ENCODE data around the gene LILRB1. TPM values are rescaled to one million over a fixed set of nuclear protein-coding genes. Genes with fewer than 3 reads are reported as not detected.

The LILRB1 gene
- polyA plus RNA-seq, 1 of the 3 experiments (the other 2 are of a cell fraction) = not detected

DNA sequence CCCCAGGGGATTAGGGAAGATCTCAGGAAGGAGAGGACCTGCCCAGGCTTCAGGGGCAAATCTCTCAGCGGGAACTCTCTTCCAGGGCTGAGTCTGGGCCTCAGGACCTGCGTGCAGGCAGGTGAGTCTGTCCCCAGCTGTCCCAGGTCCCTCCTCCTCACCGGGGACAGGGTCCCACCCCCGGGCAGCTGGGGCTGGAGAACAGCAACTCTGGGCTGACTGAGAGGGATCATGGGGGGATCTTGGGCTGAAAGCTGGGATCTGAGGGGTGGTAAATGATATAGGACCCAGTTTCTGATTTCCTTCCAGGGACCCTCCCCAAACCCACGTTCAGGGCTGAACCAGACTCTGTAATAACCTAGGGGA is 22.5 kb upstream of the LILRB1 start:
- H3K4me3 ChIP-seq (ENCODE audit: low read depth in 2 of 2, low read length in 1 of 2) = no peak overlapping the region
- no peak for DNase-seq
- H3K4me1 ChIP-seq (ENCODE audit: control insufficient read depth in 1 of 2, insufficient read depth in 2 of 2, low read depth in 1 of 2, low read length in 1 of 2) = no peaks in the 10 kb centered on the region
- no peak for TF ChIP-seq MXI1 (IDR thresholded peaks at IDR 0.05; ENCODE audit: low read depth, low read length)
- no peak for TF ChIP-seq JUND (IDR thresholded peaks at IDR 0.05)
- TF ChIP-seq CHD2 (IDR thresholded peaks at IDR 0.05; ENCODE audit: low read length, partially characterized antibody) = no peak
- no peak for TF ChIP-seq FOSL2 (IDR thresholded peaks at IDR 0.05; ENCODE audit: borderline replicate concordance, low read depth)
- no peak for TF ChIP-seq TEAD4 (IDR thresholded peaks at IDR 0.05; ENCODE audit: borderline replicate concordance, insufficient read depth)
- TF ChIP-seq, protein P1, sequence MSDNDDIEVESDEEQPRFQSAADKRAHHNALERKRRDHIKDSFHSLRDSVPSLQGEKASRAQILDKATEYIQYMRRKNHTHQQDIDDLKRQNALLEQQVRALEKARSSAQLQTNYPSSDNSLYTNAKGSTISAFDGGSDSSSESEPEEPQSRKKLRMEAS (IDR thresholded peaks at IDR 0.05; ENCODE audit: low read depth) = no peak
- no peak for TF ChIP-seq IRF3 (IDR thresholded peaks at IDR 0.05; ENCODE audit: low read depth, low read length)
- TF ChIP-seq, protein P2, sequence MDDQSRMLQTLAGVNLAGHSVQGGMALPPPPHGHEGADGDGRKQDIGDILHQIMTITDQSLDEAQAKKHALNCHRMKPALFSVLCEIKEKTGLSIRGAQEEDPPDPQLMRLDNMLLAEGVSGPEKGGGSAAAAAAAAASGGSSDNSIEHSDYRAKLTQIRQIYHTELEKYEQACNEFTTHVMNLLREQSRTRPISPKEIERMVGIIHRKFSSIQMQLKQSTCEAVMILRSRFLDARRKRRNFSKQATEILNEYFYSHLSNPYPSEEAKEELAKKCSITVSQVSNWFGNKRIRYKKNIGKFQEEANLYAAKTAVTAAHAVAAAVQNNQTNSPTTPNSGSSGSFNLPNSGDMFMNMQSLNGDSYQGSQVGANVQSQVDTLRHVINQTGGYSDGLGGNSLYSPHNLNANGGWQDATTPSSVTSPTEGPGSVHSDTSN (IDR thresholded peaks at IDR 0.05) = no peak
- TF ChIP-seq ELF1 (IDR thresholded peaks at IDR 0.05) = no peak
- no peak for TF ChIP-seq NRF1 (IDR thresholded peaks at IDR 0.05; ENCODE audit: low read depth, low read length)
- no peak for TF ChIP-seq GABPA (IDR thresholded peaks at IDR 0.05; ENCODE audit: low read depth)
- TF ChIP-seq YY1 (IDR thresholded peaks at IDR 0.05; ENCODE audit: low read depth) = no peak
- TF ChIP-seq, protein P3, sequence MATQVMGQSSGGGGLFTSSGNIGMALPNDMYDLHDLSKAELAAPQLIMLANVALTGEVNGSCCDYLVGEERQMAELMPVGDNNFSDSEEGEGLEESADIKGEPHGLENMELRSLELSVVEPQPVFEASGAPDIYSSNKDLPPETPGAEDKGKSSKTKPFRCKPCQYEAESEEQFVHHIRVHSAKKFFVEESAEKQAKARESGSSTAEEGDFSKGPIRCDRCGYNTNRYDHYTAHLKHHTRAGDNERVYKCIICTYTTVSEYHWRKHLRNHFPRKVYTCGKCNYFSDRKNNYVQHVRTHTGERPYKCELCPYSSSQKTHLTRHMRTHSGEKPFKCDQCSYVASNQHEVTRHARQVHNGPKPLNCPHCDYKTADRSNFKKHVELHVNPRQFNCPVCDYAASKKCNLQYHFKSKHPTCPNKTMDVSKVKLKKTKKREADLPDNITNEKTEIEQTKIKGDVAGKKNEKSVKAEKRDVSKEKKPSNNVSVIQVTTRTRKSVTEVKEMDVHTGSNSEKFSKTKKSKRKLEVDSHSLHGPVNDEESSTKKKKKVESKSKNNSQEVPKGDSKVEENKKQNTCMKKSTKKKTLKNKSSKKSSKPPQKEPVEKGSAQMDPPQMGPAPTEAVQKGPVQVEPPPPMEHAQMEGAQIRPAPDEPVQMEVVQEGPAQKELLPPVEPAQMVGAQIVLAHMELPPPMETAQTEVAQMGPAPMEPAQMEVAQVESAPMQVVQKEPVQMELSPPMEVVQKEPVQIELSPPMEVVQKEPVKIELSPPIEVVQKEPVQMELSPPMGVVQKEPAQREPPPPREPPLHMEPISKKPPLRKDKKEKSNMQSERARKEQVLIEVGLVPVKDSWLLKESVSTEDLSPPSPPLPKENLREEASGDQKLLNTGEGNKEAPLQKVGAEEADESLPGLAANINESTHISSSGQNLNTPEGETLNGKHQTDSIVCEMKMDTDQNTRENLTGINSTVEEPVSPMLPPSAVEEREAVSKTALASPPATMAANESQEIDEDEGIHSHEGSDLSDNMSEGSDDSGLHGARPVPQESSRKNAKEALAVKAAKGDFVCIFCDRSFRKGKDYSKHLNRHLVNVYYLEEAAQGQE (IDR thresholded peaks at IDR 0.05; ENCODE audit: low read depth, low read length) = no peak
- TF ChIP-seq, protein P4, sequence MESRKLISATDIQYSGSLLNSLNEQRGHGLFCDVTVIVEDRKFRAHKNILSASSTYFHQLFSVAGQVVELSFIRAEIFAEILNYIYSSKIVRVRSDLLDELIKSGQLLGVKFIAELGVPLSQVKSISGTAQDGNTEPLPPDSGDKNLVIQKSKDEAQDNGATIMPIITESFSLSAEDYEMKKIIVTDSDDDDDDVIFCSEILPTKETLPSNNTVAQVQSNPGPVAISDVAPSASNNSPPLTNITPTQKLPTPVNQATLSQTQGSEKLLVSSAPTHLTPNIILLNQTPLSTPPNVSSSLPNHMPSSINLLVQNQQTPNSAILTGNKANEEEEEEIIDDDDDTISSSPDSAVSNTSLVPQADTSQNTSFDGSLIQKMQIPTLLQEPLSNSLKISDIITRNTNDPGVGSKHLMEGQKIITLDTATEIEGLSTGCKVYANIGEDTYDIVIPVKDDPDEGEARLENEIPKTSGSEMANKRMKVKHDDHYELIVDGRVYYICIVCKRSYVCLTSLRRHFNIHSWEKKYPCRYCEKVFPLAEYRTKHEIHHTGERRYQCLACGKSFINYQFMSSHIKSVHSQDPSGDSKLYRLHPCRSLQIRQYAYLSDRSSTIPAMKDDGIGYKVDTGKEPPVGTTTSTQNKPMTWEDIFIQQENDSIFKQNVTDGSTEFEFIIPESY (IDR thresholded peaks at IDR 0.05; ENCODE audit: borderline replicate concordance, low read depth) = no peak
- ChIA-PET POLR2A (no interaction called here), CTCF (no interaction called here)
- 8% methylated on average over 1 of the region's 5 CpGs for WGBS (ENCODE audit: low lambda C conversion rate)
- no peaks in the 10 kb centered on the region for H3F3A ChIP-seq (replicated peaks; ENCODE audit: insufficient read depth)
- H3K27ac ChIP-seq (ENCODE audit: low read depth in 2 of 2, low read length in 1 of 2) = no peak overlapping the region
- no peak overlapping the region for H3K4me2 ChIP-seq
- H3K9ac ChIP-seq = no peak overlapping the region
- no peaks in the 10 kb centered on the region for H3K9me2 ChIP-seq
- H3K9me3 ChIP-seq = peaks cover 9% of the 10 kb centered on the region; the same call in 1 of the 2 replicates
- no peaks in the 10 kb centered on the region for H3K36me3 ChIP-seq (replicated peaks in 1 of 2; ENCODE audit: control insufficient read depth in 1 of 2, insufficient read depth in 2 of 2, low read length in 1 of 2)
- H2AFZ ChIP-seq (ENCODE audit: low read depth) = no peak overlapping the region
- no peaks in the 10 kb centered on the region for H3K79me2 ChIP-seq (ENCODE audit: insufficient read depth)
- H3K27me3 ChIP-seq (ENCODE audit: insufficient read depth) = peaks cover 10% of the 10 kb centered on the region
- no peaks in the 10 kb centered on the region for H4K20me1 ChIP-seq (ENCODE audit: insufficient read depth)

All from SK-N-SH (cell line).